Measurements from ENCODE around the gene TTC34. TPM values are rescaled to one million over a fixed set of nuclear protein-coding genes. Genes with fewer than 3 reads are reported as not detected.
A peak's percentile ranks its signal among the peaks of the same experiment; 100 is the strongest.

The TTC34 gene, protein sequence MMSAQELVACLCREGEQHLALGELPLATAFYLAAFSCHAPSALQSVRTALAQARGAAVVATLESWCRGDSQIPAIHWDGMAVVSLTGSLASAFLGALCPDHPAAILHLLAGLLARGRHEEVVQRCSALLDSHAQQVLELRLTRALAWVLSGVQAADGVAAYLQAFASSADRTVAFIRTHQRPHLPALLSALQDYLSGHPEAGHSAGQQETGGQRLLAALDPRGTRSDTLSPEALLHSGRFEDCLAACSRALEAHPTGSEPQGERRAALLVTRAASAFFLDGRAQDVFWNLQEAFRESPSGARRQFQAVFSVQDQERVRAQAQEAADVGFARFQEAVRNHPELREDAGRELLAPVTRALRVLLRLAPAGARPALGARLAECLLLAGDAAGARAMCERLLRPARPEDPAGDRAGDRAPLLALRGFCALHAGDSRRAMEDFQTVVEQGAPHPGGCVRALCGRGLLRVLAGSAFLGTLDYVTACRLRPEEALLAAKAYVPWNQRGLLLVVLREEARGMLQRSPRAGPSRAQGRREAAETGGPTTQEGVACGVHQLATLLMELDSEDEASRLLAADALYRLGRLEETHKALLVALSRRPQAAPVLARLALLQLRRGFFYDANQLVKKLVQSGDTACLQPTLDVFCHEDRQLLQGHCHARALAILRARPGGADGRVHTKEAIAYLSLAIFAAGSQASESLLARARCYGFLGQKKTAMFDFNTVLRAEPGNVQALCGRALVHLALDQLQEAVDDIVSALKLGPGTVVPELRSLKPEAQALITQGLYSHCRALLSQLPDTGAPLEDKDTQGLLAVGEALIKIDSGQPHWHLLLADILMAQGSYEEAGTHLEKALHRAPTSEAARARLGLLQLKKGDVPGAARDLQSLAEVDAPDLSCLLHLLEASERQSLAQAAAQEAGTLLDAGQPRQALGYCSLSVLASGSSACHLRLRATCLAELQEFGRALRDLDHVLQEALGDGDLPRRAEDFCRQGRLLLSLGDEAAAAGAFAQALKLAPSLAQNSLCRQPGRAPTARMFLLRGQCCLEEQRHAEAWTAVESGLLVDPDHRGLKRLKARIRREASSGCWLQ
- polyA plus RNA-seq (ENCODE audit: insufficient read depth in 1 of 5, insufficient read length in 5 of 5, low replicate concordance in 1 of 5): under 1 TPM; 0.65 to 0.85 (median 0.71) TPM
- long read RNA-seq, donor 1: 0 reads
- long read RNA-seq, donor 2: 0 reads
- long read RNA-seq, donor 3: 0 reads
- long read RNA-seq, donor 4: 0 reads
- long read RNA-seq, donor 5: 0 reads
- long read RNA-seq, donor 6: 0 reads
- long read RNA-seq, donor 7: 0 reads
- long read RNA-seq, donor 8: 0 reads

DNA sequence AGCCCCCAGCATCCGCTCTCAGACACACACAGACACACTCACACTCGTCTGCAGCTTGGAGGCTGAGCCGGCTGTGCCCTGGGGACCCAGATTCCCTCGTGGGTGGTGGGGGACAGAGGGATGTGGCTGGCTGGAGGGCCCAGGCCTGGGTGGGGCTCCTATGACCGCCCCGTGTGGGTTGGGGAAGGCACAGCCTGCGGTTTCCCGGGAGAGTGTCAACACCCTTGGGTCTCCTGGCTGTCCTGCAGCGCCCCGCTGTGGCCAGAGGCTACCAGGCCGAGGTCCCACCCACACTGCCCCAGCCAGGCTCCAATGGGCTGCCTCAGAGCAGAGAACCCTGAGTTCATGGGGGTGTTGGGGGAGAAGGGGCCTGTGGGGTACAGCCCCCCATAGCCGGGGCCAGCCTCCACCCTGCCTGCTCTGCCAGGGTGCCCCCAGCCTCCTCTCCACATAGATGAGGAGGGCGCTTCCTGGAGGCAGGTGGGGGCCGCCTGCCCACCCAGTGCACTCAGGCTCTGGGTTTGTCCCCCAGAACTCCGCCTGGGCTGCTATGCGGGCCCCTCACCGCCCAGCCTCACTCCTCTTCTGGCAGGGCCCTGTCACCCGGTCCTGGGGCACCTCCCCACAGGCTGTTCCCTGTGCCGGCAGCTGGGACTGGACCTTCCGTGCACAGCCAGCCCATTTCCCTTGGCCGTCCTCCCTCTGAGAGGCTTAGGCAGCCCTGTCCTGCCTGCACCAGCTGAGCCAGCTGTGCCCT is at the start of gene TTC34:
TTC34 (minus strand) TSS at position 159 of the 757 bp plus-strand sequence. CDS start 866 bp downstream, outside the sequence.
- peak; percentile 12 to 15 for DNase-seq

DNA sequence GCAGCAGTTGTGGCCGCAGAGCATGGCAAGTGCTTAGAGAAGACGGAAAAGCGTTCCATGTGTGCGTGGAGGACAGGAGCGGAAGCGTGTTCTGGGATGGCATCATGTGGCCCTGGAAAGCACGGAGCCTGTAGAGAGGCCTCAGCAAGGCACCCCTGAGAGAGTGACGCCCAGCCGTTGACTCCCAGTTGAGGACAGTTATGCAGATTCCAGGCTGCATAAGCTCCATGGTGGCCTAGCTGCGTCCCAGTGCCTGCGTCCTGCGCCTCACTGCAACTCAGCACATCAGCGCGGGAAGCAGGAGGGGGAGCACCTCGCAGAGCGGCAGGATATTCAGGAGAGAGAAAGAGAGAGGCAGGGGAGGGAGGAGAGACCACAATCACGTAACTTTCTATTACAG is 49.0 kb upstream of the TTC34 start:
- DNase-seq: no peak

DNA sequence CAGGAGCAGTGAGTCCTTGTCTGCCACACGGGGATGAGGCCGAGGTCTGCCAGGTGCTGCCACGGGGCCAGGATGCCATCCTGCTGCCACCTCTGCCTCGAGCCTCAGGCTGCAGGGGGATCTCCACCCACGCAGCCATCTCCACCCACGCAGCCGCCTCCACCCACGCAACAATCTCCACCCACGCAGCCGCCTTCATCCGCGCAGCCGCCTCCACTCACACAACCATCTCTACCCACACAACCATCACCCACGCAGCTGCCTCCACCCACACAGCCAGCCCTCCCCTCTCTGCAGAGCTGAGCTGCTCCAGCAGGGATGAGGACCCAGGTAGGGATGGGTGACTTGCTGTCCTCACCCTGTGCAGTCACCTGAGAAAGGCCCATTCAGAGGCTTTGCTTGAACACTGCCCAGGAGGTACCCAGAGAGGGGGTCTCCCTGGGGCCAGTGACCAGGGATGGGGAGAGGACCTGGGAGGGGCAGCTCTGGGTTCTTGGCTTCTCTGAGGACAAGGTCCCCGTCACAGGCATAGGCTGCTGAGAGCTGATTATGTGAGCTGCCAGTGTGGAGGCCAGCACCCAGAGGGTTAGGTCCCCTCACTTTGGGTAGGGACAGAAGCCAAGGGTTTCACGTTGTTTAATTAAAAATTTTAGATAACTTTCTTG is 46.6 kb upstream of the TTC34 start:
- no peak for DNase-seq

DNA sequence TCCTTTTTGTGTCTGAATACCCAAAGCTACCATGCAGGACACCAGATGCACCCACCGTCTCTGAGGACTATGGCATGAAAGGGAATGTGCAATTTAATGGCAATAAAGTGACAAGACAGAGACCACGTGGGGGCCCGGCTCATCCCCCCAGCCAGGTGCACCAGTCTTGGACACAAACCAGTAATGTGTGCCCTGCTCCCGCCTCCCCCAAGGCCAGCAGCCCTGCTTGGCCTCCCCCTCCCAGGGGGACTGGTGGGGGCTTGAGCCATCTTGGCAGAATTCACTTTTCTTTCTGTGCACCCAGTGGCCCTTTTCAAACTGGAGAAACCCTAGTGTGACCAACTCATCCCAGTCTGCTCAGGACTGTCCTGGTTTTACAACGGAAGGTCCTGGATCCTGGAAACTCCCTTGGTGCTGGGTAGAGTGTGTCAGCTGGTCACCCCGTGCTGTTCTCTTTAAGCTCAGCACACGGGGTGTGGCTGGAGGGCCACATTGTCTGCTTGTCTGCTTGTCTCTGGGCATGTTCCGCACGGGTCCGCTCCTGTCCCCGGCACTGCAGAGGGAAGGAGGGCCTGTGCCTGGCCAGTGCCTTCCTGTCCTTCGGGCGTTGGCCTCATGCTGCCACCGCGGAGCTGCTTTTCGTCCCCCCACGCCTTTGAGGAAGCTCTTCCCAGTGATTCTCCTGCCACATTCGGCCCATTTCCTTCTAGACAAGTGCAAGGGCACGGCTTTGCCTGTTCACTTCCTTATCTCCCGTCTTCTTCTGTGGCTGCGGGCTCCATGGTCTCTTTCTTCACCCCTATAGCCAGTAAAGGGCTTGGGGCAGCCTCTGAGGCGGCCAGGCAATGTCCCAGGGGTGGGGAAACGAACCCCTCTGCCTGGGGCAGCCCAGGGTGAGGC is 45.8 kb upstream of the TTC34 start:
- no peak for DNase-seq

DNA sequence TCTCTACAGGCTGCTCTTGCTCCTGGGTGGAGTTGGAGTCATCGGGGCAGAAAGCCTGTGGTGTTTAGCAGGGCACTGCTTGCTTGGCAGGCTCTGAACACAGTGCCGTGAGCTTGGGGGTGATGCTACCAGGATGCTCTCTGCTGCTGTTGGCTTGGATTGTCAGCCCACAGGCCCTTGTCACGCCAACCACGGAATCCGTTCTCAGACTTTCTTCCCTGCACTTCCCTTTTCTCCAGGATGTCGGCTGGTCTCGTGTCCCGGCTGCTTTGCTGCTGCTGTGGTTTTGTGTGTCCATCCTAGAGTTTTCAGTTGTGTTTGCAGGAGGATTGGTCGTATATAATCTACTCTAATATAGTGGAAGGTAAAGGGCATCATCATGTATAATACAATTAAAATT is 44.4 kb upstream of the TTC34 start:
- DNase-seq: no peak

DNA sequence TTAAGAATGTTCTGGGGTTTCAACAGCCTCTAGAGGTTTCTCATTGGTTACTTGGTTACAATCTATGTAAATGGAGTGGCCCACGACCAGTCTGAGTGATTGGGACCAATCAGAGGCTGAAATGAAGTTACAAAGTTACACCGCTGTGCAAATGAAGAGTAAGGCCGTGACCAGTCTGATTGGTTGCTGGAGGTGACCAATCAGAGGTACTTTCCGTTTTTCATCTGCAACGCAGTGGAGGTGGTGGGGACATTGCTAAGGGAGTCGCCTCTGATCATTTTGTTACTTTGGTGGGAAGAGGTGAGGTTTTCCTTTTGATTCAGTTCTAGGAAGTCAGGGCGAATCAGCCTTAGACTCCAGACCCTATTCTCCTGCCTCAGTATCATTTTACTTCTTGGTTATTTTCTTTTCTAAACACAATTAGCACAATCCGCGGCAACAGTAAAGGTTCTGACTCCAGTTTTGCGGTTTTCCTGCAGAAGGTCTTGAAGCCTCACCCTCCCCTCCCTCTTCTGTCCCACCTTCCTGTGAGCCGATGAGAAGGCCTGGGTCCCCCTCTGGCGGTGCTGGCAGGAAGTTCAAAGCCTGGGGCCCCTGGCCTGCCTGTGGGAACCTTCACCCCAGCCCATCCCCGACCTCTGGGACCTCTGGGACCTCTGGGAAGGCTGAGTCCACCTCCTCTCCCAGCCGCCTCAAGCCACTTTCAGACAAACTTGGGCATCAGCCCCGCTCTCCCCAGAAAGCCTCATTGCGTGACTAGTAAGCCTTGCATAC is 38.7 kb upstream of the TTC34 start:
- DNase-seq: no peak

DNA sequence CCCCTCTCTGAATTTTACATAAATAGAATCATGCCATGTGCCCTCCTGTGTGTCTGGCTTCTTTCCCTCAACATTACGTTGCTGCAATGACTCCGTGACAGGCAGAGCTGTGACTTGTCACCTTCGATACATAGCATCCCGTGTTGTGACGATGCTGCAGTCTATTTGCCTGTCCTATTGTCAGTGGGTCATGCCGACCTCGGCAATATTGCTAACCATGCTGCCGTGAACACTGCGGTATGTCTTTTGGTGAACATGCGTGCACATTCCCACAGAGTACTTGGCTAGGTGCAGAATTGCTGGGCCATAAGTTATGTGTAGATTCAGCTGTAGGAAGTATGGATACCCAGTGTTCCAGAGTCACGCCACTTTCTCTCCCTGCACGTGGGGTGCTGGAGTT is 36.3 kb upstream of the TTC34 start:
- DNase-seq: no peak

DNA sequence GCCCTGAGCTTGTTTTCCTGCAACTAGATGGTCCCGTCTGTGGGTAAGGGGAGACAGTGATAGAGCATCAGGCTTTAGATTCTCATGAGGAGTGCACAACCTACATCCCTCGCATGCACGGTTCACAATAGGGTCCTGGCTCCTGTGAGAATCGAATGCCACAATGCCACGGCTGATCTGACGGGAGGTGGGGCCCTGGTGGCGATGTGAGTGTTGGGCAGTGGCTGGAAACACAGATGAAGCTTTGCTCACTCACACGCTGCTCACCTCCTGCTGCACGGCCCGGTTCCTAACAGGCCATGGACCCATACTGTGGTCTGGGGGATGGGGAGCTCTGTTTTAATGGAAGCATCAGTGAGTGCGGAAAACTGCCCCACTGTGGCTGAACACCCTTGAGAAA is 35.8 kb upstream of the TTC34 start:
- no peak for DNase-seq

DNA sequence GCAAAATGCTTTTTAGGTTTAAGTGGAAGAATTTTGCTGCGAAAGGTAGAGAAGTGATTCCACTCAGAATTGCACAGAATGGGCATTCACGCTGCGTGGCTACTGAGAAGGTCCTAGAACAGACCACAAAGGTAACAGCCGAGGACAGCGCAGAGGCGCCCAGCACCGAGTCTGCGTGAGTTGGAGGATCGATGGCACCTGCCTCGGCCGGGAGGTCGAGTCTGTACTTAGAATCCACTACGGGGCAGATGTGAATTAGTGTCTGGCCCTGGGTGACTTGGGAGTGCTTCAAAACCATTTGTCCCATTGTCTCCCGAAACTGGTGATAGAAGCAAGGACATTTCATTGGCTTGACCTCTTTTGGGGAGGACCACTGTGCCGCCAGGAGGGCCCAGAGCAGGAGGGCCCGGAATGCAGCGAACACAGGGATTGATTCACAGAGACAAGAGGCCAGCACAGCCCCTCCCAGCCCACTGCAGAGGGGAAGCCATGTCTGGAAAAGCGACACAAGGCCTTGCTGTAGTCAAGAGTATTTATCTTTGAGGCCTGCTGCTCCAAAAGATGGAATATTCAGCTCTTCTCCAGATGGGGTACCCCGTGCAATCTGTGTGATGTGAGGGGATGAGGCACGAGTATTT is 35.0 kb upstream of the TTC34 start:
- no peak for DNase-seq

DNA sequence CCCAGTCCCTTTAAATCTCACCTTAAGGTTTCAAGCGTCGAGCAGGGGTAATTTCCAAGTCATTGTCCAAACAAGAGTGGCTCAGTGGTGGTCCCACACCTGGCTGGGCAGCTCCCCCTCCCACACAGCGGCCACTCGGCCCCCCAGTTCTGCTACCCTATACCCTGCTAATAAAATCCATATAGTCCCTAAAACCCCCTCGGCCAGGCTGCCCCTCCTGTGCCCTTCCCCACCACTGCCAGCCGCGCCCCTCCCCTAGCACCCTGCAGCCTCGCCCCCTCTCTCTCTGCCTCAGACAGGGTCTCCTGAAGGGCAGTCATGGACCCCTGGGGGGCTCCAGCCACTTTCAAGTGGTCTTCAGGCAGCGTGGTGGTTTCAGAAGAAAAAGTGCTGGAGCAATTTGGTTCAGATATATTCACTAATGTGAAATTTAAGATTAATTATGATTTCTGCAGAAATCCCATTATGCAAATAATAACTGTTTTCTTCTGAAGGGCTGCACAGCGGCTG is 34.2 kb upstream of the TTC34 start:
- DNase-seq: no peak

DNA sequence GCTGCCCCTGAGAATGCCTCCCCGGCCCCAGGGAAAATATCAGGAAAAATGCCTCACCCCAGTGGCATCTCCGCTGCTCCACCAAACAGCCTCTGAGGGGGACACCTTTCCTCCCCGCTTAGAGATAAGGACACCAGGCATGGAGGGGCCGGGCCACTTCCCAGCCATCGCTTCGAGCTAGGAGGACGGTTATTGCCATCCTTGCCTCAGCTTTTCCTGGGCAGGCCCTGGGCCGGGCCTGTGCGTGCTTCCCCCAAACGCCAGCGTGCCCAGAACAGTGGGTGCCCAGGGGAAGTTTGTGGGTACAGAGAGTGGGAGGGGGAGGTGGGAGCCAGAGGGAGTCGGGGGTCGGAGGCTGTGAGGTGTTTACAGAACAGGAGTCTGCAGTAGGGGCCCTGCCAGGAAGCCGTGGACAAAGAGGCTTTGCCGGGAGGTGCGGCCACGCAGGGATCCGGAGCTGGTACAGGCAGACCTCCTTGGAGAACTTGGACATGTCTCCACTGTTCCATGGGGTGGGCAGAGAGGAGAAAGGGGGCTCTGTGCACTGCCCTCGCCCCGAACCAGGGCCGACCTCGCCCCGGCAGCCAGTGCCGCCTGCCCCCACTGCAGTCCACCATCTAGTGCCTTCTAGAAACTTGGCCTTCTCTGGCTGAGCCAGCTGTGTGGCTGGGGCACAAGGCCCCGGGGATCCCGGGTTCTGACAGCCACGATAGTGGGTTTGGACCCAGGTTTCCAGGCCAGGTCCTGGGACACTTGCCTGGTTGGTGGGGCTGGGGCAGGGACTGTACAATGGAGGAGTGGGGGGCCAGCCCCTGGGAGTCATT is 33.5 kb upstream of the TTC34 start:
- no peak for DNase-seq

DNA sequence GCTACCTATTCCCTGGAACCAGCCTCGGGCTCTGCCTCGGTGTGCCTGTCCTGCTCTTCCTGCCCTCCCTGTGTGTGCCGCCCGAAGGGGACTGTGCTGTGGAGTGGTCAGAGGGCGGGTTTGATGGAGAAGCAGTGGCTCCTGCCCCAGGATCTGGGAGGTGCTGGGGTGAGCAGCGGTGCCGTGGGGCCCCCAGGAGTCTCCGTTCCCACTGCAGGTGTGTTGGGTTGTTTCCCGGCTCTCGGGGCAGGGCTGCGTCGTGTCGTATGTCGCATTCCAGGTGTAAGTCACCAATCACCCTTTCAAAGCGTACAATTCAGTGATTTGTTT is 32.6 kb upstream of the TTC34 start:
- no peak for DNase-seq

DNA sequence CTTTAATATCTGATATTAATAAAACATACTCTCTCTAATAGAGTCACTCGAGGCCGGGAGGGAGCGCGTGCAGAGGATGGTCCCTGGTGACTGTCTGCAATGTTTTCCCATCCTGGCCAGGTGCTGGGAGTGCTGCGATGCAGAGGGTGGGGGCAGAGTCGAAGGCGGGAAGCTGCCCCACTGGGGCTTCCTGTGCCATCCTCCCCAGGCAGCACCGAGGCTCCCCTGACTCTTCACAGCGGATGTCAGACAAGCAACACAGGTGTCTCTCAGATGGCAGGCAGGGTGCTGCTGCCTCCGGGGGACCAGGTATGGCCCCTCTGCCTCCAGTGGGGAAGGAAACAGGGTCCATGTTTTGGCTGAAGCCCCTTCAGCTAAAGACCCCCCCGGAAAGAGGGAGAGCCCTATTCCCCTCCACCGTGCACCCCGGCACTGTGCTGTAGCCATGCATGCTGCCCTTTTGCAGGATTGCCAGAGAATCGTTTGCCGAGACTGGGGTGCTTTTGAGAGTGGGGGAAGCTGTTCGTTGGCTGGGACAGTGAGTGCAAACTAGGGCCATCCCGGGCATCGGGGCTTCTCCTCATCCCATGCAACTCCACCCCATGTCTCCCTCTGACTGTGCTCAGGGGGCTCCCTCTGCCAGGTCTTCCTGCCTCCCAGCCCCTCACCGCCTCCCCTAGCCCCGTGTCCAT is 32.1 kb upstream of the TTC34 start:
- no peak for DNase-seq

DNA sequence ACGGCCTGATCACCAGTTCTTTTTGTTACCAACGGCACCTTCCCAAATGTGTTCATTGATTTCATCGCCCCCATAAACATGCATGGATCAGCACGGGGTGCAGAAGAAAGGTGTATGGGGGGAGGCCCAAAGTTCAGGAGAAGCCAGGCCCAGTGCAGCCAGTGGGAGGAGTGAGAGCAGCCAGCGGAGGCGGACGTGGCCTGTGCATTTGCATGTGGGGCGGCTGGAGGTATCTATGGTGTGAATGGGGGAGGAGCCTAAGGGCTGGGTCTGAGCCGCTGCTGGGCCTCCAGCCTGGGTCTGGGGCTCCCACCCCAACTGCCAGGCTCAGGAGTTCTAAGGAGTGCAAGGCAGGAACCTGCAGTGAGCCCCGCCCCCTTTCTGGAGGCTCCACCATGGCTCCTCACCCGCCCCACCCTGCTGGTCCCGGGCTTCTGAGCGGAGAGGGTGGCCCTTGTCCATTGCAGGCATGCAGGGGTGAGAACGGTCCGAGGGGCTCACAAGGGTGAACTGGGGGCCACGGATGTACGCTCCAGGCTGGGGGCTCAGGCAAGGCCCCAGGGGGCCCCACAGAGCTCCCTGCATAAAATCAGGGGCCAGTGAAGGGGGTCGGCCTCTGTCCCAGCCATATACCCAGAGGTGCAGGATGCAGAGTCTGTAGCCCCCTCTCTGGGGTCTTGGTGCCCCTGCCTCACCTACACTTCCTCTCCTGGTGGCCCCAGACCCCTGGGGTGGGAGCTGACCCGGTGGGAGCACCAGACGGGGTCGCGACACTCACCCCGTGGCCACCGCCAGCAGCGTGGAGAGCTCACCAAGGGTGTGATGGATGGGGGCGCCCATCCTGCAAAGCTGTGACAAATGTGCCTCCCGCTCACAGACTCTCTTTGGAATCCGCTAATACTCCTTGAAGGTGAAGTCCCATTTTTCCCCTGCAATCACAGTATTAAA is 31.3 kb upstream of the TTC34 start:
- DNase-seq: no peak

DNA sequence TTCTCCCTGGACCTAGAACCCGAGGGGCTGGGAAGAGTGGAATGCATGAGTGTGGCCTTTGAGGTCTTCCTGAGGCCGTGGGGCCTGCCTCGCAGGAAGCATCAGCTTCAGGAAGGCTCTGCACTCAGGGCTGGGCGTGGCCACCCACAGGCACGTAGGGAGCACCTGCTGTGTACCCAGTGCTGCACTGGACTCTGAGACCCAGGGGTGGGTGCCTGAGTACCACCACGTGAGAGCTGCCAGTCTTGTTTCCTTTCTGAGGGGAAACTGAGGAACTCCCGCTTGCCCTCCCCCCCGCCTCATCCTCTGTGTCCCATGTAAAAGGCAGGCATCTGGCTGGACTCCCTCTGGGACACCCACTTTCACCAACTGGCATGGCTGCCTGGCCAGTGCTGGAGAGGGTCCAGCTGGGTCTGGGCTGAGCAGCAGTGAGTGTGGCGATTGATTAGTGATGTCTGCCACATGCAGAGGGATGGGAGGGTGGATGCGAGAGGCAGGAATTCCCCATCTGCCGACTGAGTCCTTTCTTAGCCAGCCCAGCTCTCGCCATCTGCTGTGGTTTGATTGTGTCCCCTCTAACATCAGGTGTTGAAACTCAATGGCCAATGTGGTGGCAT is 30.2 kb upstream of the TTC34 start:
- DNase-seq: no peak
